ENCODE measurements around the gene GPRC5B. TPM values are rescaled to one million over a fixed set of nuclear protein-coding genes. Genes with fewer than 3 reads are reported as not detected.

Gene GPRC5B
- total RNA-seq, 1 donor from 2014 or later, result 34.0 TPM

- DNase-seq (ENCODE audit: low read depth), result peak; percentile 45
Observed at GRCh38 chr16:19898924-19899604, 14.4 kb upstream of the GPRC5B start.

GRCh38 chr16:19898166-19898565, 13.5 kb upstream of the GPRC5B start:
- DNase-seq (ENCODE audit: low read depth), result no peak

DNA sequence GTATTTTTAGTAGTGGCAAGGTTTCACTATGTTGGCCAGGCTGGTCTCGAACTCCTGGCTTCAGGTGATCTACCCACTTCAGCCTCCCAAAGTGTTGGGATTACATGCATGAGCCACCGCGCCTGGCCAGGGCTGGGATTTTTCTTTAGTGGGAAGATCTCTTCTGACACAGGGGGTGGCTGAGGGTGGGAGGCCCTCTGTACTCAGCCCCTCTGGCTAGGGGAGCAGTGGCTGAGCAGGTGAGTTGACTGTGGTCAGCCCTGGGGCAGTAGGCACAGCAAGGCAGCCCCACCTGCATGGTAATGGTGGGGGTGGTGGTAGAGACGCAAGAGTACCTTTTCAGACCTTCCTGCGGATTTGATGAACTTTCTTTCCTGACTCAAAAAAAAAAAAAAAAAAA, 12.3 kb upstream of the GPRC5B start:
- no peak for DNase-seq (ENCODE audit: low read depth)

DNA sequence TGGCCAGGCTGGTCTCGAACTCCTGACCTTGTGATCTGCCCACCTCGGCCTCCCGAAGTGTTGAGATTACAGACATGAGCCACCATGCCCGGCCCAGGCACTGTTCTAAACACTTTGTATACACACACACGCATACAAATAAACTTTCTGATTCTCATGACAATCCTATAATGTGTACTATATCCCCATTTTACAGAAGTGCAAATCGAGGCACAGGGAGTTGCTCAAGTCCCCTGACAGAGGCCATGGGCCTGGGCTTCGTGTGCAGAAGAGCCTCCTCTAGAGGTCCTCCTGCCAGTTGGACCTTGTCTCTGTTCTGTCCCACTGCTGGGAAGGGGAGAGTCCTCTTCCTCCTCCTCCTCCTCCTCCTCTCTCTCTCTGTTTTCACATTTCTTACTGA, 9.9 kb upstream of the GPRC5B start:
- no peak for DNase-seq (ENCODE audit: low read depth)

DNA sequence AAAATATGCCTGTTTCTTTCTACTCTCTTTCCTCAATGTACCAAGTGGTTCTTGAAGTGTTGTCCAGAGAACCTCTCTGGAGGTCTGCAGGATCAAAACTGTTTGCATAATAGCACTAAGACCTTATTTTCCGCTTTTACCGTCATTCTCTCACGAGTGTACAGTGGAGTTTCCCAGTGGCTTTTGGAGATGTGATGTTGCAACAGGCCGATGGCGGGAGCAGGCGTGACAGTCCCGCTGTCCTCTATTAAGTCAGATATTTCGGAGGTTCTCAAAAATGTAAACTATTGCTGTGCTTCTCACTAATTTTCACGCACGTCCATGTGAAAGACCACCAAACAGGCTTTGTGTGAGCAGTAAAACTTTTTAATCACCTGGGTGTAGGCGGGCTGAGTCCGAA, 8.3 kb upstream of the GPRC5B start:
- no peak for DNase-seq (ENCODE audit: low read depth)

DNA sequence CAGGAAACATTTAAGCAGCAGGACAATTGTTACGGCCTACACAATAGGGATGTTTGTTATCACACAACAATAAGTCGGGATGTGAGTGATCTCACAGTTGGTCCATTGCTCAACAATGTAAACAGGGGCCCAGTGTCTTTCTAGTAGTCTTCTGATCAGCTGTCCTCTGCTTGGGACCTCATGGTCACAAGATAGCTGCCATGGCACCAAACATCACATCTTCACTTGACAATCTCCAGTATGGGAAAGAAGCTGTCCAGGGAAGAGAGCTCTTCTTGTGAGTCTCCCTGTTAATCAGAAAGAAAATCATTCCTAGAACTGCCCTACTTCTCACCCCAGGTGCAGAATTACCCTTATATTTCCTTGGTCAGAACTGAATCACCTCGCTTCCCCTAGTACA, 6.3 kb upstream of the GPRC5B start:
- no peak for DNase-seq (ENCODE audit: low read depth)

- no peak for DNase-seq (ENCODE audit: low read depth)
Observed at GRCh38 chr16:19888834-19889233, 4.2 kb upstream of the GPRC5B start.

- peak; percentile 48 for DNase-seq (ENCODE audit: low read depth)
Observed at GRCh38 chr16:19886073-19886941, 1.7 kb upstream of the GPRC5B start.

GRCh38 chr16:19885451-19886072, 914 bp upstream of the GPRC5B start:
- DNase-seq (ENCODE audit: low read depth), result no peak

- DNase-seq (ENCODE audit: low read depth), result no peak
Observed at GRCh38 chr16:19883966-19884485, 622 bp downstream of the GPRC5B start.

GRCh38 chr16:19883296-19883965, 1.2 kb downstream of the GPRC5B start:
- DNase-seq (ENCODE audit: low read depth), result no peak

DNA sequence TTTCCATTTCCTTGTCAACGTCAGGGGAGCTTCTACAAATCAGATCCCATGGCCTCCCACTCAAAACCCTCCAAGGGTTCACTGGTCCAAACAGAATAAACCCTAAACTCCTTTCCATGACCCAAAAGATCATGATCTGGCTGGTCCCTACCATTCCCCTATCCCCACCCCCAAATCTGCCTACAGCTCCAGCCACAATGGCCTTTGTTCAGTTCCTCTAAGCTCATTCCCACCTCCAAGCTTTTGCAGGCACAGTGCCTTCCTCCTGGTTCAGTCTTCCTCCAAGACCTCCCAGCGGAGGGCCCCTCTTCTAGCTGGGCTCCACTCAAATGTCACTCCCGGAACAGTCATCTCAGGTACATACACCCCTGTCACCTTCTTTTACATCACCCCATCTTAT, 2.0 kb downstream of the GPRC5B start:
- no peak for DNase-seq (ENCODE audit: low read depth)

- peak; percentile 38 for DNase-seq (ENCODE audit: low read depth)
Observed at GRCh38 chr16:19882186-19882585, 2.5 kb downstream of the GPRC5B start.

- DNase-seq (ENCODE audit: low read depth), result no peak
Observed at GRCh38 chr16:19881783-19882182, 2.9 kb downstream of the GPRC5B start.

DNA sequence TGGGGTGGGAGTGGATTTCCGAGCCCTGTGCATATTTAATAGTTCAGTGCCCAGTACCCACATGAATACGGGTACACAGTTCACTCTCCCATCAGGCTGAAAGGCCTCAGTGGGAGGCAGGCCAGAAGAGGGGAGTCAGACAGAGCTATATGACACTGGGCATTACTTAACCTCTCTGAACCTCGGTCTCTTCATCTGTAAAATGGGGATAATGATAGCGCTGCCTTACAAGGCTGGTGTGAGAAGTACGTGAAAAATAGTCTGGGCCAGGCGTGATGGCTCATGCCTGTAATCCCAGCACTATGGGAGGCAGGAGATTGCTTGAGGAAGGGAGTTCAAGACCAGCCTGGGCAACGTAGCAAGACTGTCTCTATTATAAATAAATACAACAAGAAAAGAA, 3.6 kb downstream of the GPRC5B start:
- DNase-seq (ENCODE audit: low read depth), result no peak

GRCh38 chr16:19879241-19879792, 5.3 kb downstream of the GPRC5B start:
- peak; percentile 78 for DNase-seq (ENCODE audit: low read depth)

- DNase-seq (ENCODE audit: low read depth), result no peak
Observed at GRCh38 chr16:19878757-19879156, 5.9 kb downstream of the GPRC5B start.

GRCh38 chr16:19876501-19877059, 8.1 kb downstream of the GPRC5B start:
- no peak for DNase-seq (ENCODE audit: low read depth)

DNA sequence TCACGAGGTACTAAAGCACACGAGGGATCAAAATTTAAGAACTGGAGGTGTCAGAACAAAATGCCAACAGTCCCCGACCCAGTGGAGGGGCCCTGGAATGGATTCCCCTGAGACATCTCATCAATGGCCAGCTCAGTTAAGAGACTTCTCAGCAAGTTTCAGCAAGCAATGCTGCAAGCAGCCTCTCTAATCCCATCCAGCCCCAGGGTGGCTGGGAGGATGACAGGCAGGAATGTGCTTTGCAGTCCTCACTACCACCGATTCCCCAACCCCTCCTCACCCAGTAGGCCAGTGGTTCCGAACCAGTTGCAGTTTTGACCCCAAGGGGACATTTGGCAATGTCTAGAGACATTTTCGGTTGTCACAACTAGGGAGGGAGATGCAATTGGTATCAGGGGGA, 8.7 kb downstream of the GPRC5B start:
- DNase-seq (ENCODE audit: low read depth), result no peak

- DNase-seq (ENCODE audit: low read depth), result no peak
Observed at GRCh38 chr16:19874851-19875546, 9.6 kb downstream of the GPRC5B start.

DNA sequence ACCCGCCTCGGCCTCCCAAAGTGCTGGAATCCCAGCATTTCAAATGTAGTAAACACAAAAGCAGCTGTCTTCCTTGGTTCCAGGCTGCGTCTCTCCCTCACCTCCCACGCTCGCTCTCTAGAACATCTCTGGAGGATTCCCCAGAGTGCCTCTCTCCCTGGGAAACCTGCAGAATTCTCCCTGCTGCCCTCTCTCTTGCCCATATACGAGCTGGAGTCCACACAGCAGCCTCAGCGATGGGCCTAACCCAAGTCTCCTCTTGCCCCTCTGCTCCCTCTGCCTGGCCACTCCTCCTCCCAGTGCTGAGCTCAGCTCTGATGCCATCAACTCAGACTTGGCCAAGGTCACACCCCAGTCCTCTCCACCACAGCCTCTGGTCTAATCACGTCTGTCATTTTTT, 10.6 kb downstream of the GPRC5B start:
- no peak for DNase-seq (ENCODE audit: low read depth)

Measured in renal cortical epithelial cell (primary cell).